Activated CD4-positive, alpha-beta T cell treated with anti-CD3 and anti-CD28 coated beads for 36 hours (primary cell): ENCODE results near the gene GPR156. TPM values are rescaled to one million over a fixed set of nuclear protein-coding genes. Genes with fewer than 3 reads are reported as not detected.

Experiments
- ATAC-seq: fragments of 200-7000 bp; cut with Tn5 transposase; one replicate; pipeline ENCODE4 v1.10.0; 2021; ENCODE audit warnings: mild to moderate bottlenecking, moderate library complexity
- CTCF ChIA-PET: fragments of 350-600 bp; sonication (Branson Sonifier 250); formaldehyde crosslinking; loops from one replicate; lab custom pipeline; 2021; ENCODE audit warnings: antibody characterized with exemption; lab: Charles Lee
- POLR2A ChIA-PET: fragments of 350-600 bp; sonication (Branson Sonifier 250); formaldehyde crosslinking; loops from one replicate; lab custom pipeline; 2021; ENCODE audit warnings: antibody characterized with exemption, inconsistent platforms; lab: Charles Lee
- DNase-seq: peaks from one replicate; pipeline ENCODE4 v3.0.0-alpha.2; 2020
- H3K27ac Mint-ChIP-seq: one replicate; pipeline ENCODE4 v1.8.0; 2021; ENCODE audit warnings: mixed read lengths
- H3K27me3 Mint-ChIP-seq: one replicate; pipeline ENCODE4 v1.8.0; 2021; ENCODE audit warnings: mixed read lengths
- H3K36me3 Mint-ChIP-seq: one replicate; pipeline ENCODE4 v1.8.0; 2021; ENCODE audit warnings: low read depth, mixed read lengths
- H3K4me1 Mint-ChIP-seq: one replicate; pipeline ENCODE4 v1.8.0; 2021; ENCODE audit warnings: mixed read lengths
- H3K4me3 Mint-ChIP-seq: one replicate; pipeline ENCODE4 v1.8.0; 2021; ENCODE audit warnings: mild to moderate bottlenecking, moderate library complexity, mixed read lengths
- H3K9me3 Mint-ChIP-seq: one replicate; pipeline ENCODE4 v1.8.0; 2021; ENCODE audit warnings: low read depth, mixed read lengths
- intact Hi-C, 2 experiments: fragments of 100-400 bp; cut with DNase I in 1 of 2; cut with micrococcal nuclease in 1 of 2; formaldehyde crosslinking; loops; one replicate each; pipeline versions ENCODE4 v1.14.2 to v1.15.1; 2022 to 2024; cut with DNase I, micrococcal nuclease
- total RNA-seq, 2 experiments: library from RNA; stranded (reverse); gene quantifications; one replicate each; pipeline ENCODE4 v1.2.3, GENCODE V29; 2021

GPR156 gene
- total RNA-seq, 2 experiments from 2014 or later, result 0.11 TPM; not detected in 1

- ChIA-PET CTCF (no interaction called here), POLR2A (no interaction called here)
- Mint-ChIP-seq H3K4me3 (no peak overlapping the region), H3K27ac (no peak overlapping the region), H3K4me1 (no peaks in the 10 kb centered on the region), H3K36me3 (no peaks in the 10 kb centered on the region), H3K9me3 (no peaks in the 10 kb centered on the region), H3K27me3 (no peaks in the 10 kb centered on the region)
- no peak for DNase-seq
- intact Hi-C loops, result no loop called here
- ATAC-seq, result no peak
Measured at GRCh38 chr3:120193554-120193953, 91.5 kb downstream of the GPR156 start.

- no peak for ATAC-seq
- no peaks in the 10 kb centered on the region for H3K4me1 Mint-ChIP-seq
- H3K9me3 Mint-ChIP-seq, result no peaks in the 10 kb centered on the region
- H3K27ac Mint-ChIP-seq, result no peak overlapping the region
- POLR2A ChIA-PET, result no interaction called here
- no peaks in the 10 kb centered on the region for H3K36me3 Mint-ChIP-seq
- no peaks in the 10 kb centered on the region for H3K27me3 Mint-ChIP-seq
- intact Hi-C loops, result no loop called here
- CTCF ChIA-PET, result interaction anchor here (1.1 kb wide), 2 partner anchors 34 to 292 kb away, joined by 3 read pairs; no protein-coding TSS in a partner anchor
- DNase-seq, result no peak
- H3K4me3 Mint-ChIP-seq, result no peak overlapping the region
Measured at GRCh38 chr3:120192579-120192978, 92.4 kb downstream of the GPR156 start.

GRCh38 chr3:120192159-120192558 is 92.9 kb downstream of the GPR156 start:
- no peak overlapping the region for H3K4me3 Mint-ChIP-seq
- ATAC-seq (no peak), DNase-seq (no peak)
- ChIA-PET CTCF (interaction anchor here (1.1 kb wide), 2 partner anchors 35 to 292 kb away, joined by 3 read pairs; no protein-coding TSS in a partner anchor), POLR2A (no interaction called here)
- no peak overlapping the region for H3K27ac Mint-ChIP-seq
- no peaks in the 10 kb centered on the region for H3K36me3 Mint-ChIP-seq
- no peaks in the 10 kb centered on the region for H3K9me3 Mint-ChIP-seq
- intact Hi-C loops, result no loop called here
- no peaks in the 10 kb centered on the region for H3K27me3 Mint-ChIP-seq
- H3K4me1 Mint-ChIP-seq, result no peaks in the 10 kb centered on the region

DNA sequence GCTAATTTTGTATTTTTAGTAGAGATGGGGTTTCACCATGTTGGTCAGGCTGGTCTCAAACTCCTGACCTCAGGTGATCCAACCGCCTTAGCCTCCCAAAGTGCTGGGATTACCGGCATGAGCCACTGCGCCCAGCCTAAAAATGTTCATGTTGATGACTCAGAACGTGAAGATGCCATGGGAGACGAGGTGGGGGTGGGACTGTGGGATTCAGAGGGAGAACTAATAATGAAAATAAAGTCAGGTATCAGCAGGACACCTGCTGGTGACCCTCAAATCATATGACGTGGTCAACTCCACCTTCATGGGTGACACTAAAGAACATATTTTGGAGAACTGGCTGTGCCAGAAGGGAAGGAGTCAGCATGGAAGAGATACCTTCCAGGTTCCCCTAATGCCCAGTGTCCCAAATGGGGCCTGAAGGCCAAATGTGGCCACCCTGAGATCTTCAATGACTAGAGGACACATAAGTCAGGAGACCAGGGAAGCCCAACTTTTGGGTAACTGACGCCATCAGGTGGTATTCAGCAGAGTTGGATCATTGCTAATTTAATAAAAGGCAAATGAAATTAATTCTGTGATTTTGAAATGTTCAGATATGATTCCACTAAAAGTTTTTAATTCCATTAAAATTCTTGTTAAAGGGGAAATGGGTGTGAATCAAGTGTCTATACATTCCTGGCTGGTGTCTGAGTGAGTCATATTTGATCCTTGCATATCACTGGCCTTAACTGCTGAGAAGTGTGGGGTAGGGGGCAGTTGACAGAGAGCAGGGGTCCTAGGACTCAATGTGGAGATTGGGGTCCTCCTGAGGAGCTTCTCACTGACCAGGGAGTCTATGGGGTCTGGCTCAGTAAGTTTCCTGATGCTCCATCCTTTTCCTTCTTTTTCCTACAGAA is 102.2 kb downstream of the GPR156 start:
- DNase-seq (peak; percentile 27), ATAC-seq (peak; percentile 36)
- H3K36me3 Mint-ChIP-seq, result no peaks in the 10 kb centered on the region
- H3K9me3 Mint-ChIP-seq, result no peaks in the 10 kb centered on the region
- ChIA-PET CTCF (interaction anchor here (0.9 to 1.8 kb wide), 3 partner anchors 30 to 291 kb away, joined by 3 to 10 read pairs (median 3); no protein-coding TSS in a partner anchor), POLR2A (no interaction called here)
- no peaks in the 10 kb centered on the region for H3K4me1 Mint-ChIP-seq
- H3K27ac Mint-ChIP-seq, result no peak overlapping the region
- H3K27me3 Mint-ChIP-seq, result no peaks in the 10 kb centered on the region
- intact Hi-C loops, result loop anchor here (1.0 to 5.0 kb wide), 2 partner anchors 291 to 361 kb away; no protein-coding TSS in a partner anchor
- no peak overlapping the region for H3K4me3 Mint-ChIP-seq

- POLR2A ChIA-PET, result no interaction called here
- Mint-ChIP-seq H3K27me3 (no peaks in the 10 kb centered on the region), H3K4me1 (no peaks in the 10 kb centered on the region), H3K4me3 (no peak overlapping the region), H3K27ac (no peak overlapping the region), H3K36me3 (no peaks in the 10 kb centered on the region), H3K9me3 (no peaks in the 10 kb centered on the region)
- DNase-seq, result no peak
- CTCF ChIA-PET, result interaction anchor here (0.6 to 0.9 kb wide), 2 partner anchors 8 to 290 kb away, joined by 3 read pairs; no protein-coding TSS in a partner anchor
- intact Hi-C loops, result loop anchor here in 1 of 2 experiments (5.0 kb wide), 1 partner anchor 359 kb away; no protein-coding TSS in a partner anchor
- no peak for ATAC-seq
Measured at GRCh38 chr3:120181632-120182031, 103.4 kb downstream of the GPR156 start.

DNA sequence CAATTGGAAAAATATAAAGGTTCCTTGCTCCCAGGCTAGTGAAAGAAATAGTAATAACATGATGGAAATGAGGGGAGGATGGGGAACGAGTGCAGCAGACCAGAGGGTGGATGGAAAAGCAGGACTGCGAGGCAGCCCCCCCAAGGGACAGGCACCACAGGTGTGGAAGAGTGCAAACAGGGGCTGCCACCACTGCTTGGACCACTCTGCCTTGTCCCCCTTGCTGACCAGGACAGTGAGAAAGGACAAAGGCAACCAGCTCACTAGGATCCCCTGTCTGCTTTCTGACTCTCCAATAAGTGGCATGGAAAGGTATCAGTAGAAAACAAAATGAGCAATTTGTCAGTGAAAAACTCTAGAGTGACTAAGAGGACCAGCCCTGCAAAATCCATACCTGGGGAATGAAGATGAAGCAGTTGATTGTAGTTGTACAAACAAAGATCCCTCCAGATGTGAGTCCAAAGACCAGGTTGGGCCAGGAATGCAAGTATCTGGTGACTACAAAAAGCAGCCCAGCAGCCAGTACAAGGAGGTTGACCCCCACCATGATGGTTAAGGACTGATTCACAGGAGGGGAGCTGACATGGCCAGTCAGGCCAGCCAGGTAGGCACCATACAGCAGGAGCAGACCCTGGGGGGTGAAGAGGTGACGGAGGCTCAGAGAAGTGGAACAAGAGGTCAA is 104.2 kb downstream of the GPR156 start:
- ChIA-PET POLR2A (no interaction called here), CTCF (interaction anchor here (0.6 kb wide), 1 partner anchor 391 kb away, joined by 4 read pairs; no protein-coding TSS in a partner anchor)
- Mint-ChIP-seq H3K4me1 (no peaks in the 10 kb centered on the region), H3K27me3 (no peaks in the 10 kb centered on the region), H3K4me3 (no peak overlapping the region), H3K9me3 (no peaks in the 10 kb centered on the region), H3K36me3 (no peaks in the 10 kb centered on the region), H3K27ac (no peak overlapping the region)
- ATAC-seq (no peak), DNase-seq (no peak)
- intact Hi-C loops, result loop anchor here in 1 of 2 experiments (5.0 kb wide), 1 partner anchor 359 kb away; no protein-coding TSS in a partner anchor

DNA sequence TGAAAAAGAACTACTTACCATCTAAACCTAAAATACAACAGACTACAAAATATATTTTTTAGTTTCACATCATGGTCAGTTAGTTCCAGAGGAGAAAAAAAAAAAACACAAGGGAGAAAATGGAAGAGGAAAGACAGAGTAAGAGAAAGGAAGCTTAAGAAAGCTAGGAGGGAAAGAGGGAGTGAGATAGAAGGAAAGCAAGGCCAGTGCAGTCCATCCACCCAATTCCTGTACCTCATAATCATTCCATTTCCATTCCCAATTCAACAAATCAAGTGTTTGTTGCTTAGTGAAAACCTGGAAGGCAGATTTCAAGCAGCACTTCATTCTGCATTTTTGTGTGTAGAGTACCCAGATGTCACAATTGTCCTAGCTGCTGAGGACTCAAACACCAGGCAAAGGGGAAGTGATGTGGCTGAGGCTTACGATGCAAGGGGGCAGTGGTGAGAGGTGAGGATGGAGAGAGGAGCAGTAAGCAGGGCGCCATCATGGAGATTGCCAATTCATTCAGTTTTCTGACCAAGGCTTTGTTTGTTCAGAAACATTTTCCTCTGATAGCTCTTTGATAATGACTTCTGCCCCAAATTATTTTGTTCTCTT is 107.2 kb downstream of the GPR156 start:
- Mint-ChIP-seq H3K9me3 (no peaks in the 10 kb centered on the region), H3K27me3 (no peaks in the 10 kb centered on the region), H3K36me3 (no peaks in the 10 kb centered on the region), H3K27ac (no peak overlapping the region), H3K4me3 (no peak overlapping the region), H3K4me1 (no peaks in the 10 kb centered on the region)
- DNase-seq (no peak), ATAC-seq (no peak)
- intact Hi-C loops, result no loop called here
- ChIA-PET CTCF (interaction anchor here (2.0 kb wide), 1 partner anchor 286 kb away, joined by 10 read pairs; no protein-coding TSS in a partner anchor), POLR2A (no interaction called here)

GRCh38 chr3:120177151-120177550 is 107.9 kb downstream of the GPR156 start:
- no peaks in the 10 kb centered on the region for H3K27me3 Mint-ChIP-seq

GRCh38 chr3:120174811-120175539 is 110.0 kb downstream of the GPR156 start:
- DNase-seq, result no peak
- intact Hi-C loops, result no loop called here
- Mint-ChIP-seq H3K27me3 (no peaks in the 10 kb centered on the region), H3K9me3 (no peaks in the 10 kb centered on the region), H3K36me3 (no peaks in the 10 kb centered on the region), H3K27ac (no peak overlapping the region), H3K4me1 (no peaks in the 10 kb centered on the region), H3K4me3 (no peak overlapping the region)
- ChIA-PET POLR2A (no interaction called here), CTCF (interaction anchor here (0.6 kb wide), 1 partner anchor 1383 kb away, joined by 4 read pairs; no protein-coding TSS in a partner anchor)
- no peak for ATAC-seq

More at GRCh38 chr3:120177151-120177550, 107.9 kb downstream of the GPR156 start:
- DNase-seq (no peak), ATAC-seq (no peak)
- Mint-ChIP-seq H3K4me1 (no peaks in the 10 kb centered on the region), H3K9me3 (no peaks in the 10 kb centered on the region), H3K4me3 (no peak overlapping the region), H3K36me3 (no peaks in the 10 kb centered on the region), H3K27ac (no peak overlapping the region)
- POLR2A ChIA-PET, result no interaction called here
- CTCF ChIA-PET, result no interaction called here
- intact Hi-C loops, result no loop called here

DNA sequence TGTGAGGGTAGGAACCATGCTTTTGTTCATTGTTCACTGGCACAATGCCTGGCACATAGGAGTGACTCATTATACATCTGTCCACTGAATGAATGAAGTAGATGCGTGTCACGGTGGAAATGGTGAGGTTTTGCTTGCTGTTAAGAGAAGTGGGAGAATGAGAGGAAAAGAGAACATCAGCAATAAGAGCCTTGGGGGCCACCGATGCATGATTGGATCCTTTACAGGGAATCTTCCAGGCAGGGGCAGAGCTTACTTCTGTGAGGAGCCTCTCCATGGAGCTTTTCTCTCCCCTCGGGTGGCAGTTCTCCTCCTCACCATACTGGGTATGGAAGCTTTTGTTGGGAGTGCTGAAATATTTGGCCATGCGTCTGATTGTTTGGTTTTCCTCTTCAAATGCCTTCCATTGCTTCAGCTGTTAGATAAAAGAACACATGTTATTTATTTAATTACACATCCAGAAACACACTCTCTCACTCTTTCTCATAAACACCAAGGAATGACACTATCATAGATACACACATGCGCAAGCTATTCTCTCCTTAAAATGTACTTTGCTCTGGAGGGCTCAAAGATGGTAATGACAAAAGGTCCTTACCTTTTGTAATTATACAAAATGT is 111.9 kb downstream of the GPR156 start:
- ChIA-PET CTCF (interaction anchor here (0.6 to 1.1 kb wide), 3 partner anchors 9 to 281 kb away, joined by 3 read pairs; no protein-coding TSS in a partner anchor), POLR2A (no interaction called here)
- Mint-ChIP-seq H3K36me3 (no peaks in the 10 kb centered on the region), H3K27me3 (no peaks in the 10 kb centered on the region), H3K27ac (no peak overlapping the region), H3K4me1 (no peaks in the 10 kb centered on the region), H3K9me3 (no peaks in the 10 kb centered on the region), H3K4me3 (no peak overlapping the region)
- DNase-seq (no peak), ATAC-seq (no peak)
- intact Hi-C loops, result no loop called here
